Measurements from ENCODE around the gene SPSB1.

GRCh38 chr1:9338397-9339246 is 45.9 kb downstream of the SPSB1 start:
- TF ChIP-seq POLR2AphosphoS5 (IDR thresholded peaks at IDR 0.05; ENCODE audit: low read depth, low read length) (no peak), REST (IDR thresholded peaks at IDR 0.05; ENCODE audit: insufficient read depth in 1 of 2, low read depth in 2 of 2, low read length in 2 of 2) (no peak), SIN3A (IDR thresholded peaks at IDR 0.05; ENCODE audit: borderline replicate concordance, insufficient read depth, low read length) (no peak), FOXP2 (optimal IDR thresholded peaks at IDR 0.05; ENCODE audit: borderline replicate concordance, extremely low read depth, extremely low read length, insufficient read depth) (no peak)
